ENCODE data around the gene NID1. TPM values are rescaled to one million over a fixed set of nuclear protein-coding genes. Genes with fewer than 3 reads are reported as not detected.

Gene NID1
- total and polyA plus RNA-seq, 2 experiments from 2014 or later, result 32.1 to 54.3 TPM

- Histone ChIP-seq H3K27me3 (no peaks in the 10 kb centered on the region), H3K27ac (no peak overlapping the region), H3K4me1 (ENCODE audit: low read depth) (no peaks in the 10 kb centered on the region), H3K36me3 (peaks cover 3% of the 10 kb centered on the region), H3K9me3 (ENCODE audit: low read depth) (no peaks in the 10 kb centered on the region), H3K4me3 (no peak overlapping the region)
- TF ChIP-seq CTCF (IDR thresholded peaks at IDR 0.05; ENCODE audit: low read depth, low read length), result no peak
- DNase-seq (ENCODE audit: low read depth in 1 of 2, low spot score in 1 of 2), result peak in 1 of 2 donors; percentile 90
These were observed 45.9 kb downstream of the NID1 start for GRCh38 chr1:236018885-236019453.

DNA sequence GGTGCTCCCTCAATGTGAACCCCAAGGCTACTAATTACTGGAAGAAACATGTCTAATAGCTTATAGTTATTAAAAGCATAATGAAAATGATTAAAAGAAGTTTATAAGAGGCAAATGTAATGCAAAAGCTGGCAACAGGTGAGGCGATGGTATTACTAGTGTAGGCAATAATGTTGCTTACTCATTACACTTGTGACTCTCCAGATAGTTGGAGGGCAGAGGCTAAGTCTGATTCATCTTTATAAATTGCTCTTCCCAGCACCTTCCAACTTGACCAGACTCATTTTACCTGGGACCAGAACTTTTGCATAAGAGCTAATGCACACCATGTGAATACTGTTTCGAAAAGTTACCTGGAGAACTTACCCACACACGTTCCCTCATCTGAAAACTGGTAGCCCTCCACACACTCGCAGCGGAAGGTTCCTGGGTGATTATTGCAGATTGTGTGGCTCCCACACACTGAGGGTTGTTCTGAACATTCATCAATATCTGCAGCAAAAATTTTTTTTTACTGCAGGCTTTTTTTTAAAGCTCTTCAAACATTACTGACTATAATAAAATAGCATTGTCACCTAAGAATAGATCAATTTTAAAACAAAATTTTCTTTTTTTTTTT lies 48.0 kb downstream of the NID1 start:
- Histone ChIP-seq H3K27me3 (no peaks in the 10 kb centered on the region), H3K4me1 (ENCODE audit: low read depth) (no peaks in the 10 kb centered on the region), H3K27ac (no peak overlapping the region), H3K9me3 (ENCODE audit: low read depth) (no peaks in the 10 kb centered on the region), H3K36me3 (no peaks in the 10 kb centered on the region), H3K4me3 (no peak overlapping the region)
- DNase-seq (ENCODE audit: low read depth in 1 of 2, low spot score in 1 of 2), result no peak
- no peak for TF ChIP-seq CTCF (IDR thresholded peaks at IDR 0.05; ENCODE audit: low read depth, low read length)

DNA sequence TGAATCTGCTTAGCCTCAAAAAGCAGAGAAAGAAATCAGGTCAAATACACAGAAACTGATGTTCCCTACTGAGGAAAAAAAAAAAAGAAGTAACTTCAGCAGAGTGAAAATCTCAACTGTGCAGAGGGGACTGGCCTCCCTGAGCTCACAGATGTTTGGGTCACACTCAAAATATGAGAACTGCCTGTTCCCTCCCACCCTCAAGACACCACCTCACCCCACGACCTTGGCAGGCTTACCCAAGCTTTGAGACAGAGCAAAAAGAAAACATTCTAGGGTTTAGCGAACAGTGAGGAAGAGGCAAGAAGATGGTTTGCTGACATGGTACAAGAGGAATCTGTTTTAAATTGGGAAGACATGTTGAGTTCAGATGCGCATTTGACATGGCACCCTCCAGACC lies 48.8 kb downstream of the NID1 start:
- TF ChIP-seq CTCF (IDR thresholded peaks at IDR 0.05; ENCODE audit: low read depth, low read length), result no peak
- Histone ChIP-seq H3K27me3 (no peaks in the 10 kb centered on the region), H3K27ac (no peak overlapping the region), H3K4me3 (no peak overlapping the region), H3K4me1 (ENCODE audit: low read depth) (no peaks in the 10 kb centered on the region), H3K9me3 (ENCODE audit: low read depth) (no peaks in the 10 kb centered on the region), H3K36me3 (no peaks in the 10 kb centered on the region)
- peak in 1 of 2 donors; percentile 47 for DNase-seq (ENCODE audit: low read depth in 1 of 2, low spot score in 1 of 2)

GRCh38 chr1:236015539-236015938 lies 49.4 kb downstream of the NID1 start:
- no peak overlapping the region for H3K27ac ChIP-seq
- TF ChIP-seq CTCF (IDR thresholded peaks at IDR 0.05; ENCODE audit: low read depth, low read length), result no peak
- H3K27me3 ChIP-seq, result no peaks in the 10 kb centered on the region
- H3K9me3 ChIP-seq (ENCODE audit: low read depth), result no peaks in the 10 kb centered on the region
- H3K36me3 ChIP-seq, result no peaks in the 10 kb centered on the region
- H3K4me1 ChIP-seq (ENCODE audit: low read depth), result no peaks in the 10 kb centered on the region
- H3K4me3 ChIP-seq, result no peak overlapping the region
- DNase-seq (ENCODE audit: low read depth in 1 of 2, low spot score in 1 of 2), result no peak

DNA sequence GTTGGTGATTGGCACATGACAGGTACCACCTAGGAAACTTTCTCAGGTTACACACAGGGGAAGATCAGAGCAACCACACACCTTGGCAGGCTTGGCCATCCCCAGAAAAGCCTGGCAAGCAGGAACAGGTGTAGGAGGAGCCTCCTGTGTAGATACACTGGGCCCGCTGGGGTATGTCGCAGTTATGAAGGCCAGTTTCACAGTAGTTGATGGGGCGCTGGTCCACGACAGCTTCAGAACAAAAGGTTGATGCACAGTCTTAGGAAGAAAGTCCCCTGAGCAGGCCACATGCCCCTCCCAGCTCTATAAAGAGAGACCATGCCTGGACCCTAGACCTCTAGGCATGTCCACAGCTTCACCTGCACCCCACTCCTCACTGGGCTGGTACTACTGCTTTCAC lies 51.6 kb downstream of the NID1 start:
- no peaks in the 10 kb centered on the region for H3K36me3 ChIP-seq
- H3K4me3 ChIP-seq, result no peak overlapping the region
- DNase-seq (ENCODE audit: low read depth in 1 of 2, low spot score in 1 of 2), result no peak
- TF ChIP-seq CTCF (IDR thresholded peaks at IDR 0.05; ENCODE audit: low read depth, low read length), result no peak
- no peak overlapping the region for H3K27ac ChIP-seq
- H3K9me3 ChIP-seq (ENCODE audit: low read depth), result no peaks in the 10 kb centered on the region
- H3K27me3 ChIP-seq, result no peaks in the 10 kb centered on the region
- H3K4me1 ChIP-seq (ENCODE audit: low read depth), result no peaks in the 10 kb centered on the region

Measured in cardiac muscle cell (in vitro differentiated cells and primary cell).